Immature natural killer cell (primary cell): Measurements from ENCODE around the gene ZNF175. TPM values are rescaled to one million over a fixed set of nuclear protein-coding genes. Genes with fewer than 3 reads are reported as not detected.

Experiments used
- DNase-seq, 3 donors: peaks; one replicate each; pipeline ENCODE4 v3.0.0; 2022; ENCODE audit warnings: mixed read lengths in 1 of 3
- H3K27ac Mint-ChIP-seq, 6 donors: one replicate each; pipeline ENCODE4 v1.8.0; 2020; ENCODE audit warnings: mixed read lengths in 6 of 6, mild to moderate bottlenecking in 5 of 6, inconsistent platforms in 4 of 6, moderate library complexity in 3 of 6
- H3K27me3 Mint-ChIP-seq, 3 donors: one replicate each; pipeline ENCODE4 v1.8.0; 2020 to 2021; ENCODE audit warnings: low read depth in 3 of 3, mild to moderate bottlenecking in 3 of 3, mixed read lengths in 3 of 3, moderate library complexity in 3 of 3, inconsistent platforms in 1 of 3
- H3K36me3 Mint-ChIP-seq, 3 donors: one replicate each; pipeline ENCODE4 v1.8.0; 2020; ENCODE audit warnings: mixed read lengths in 3 of 3, inconsistent platforms in 2 of 3, mild to moderate bottlenecking in 2 of 3
- H3K4me1 Mint-ChIP-seq, 2 donors: one replicate each; pipeline ENCODE4 v1.8.0; 2020; ENCODE audit warnings: inconsistent platforms in 2 of 2, mild to moderate bottlenecking in 2 of 2, mixed read lengths in 2 of 2, moderate library complexity in 1 of 2
- H3K4me3 Mint-ChIP-seq, 5 donors: one replicate each; pipeline ENCODE4 v1.8.0; 2020; ENCODE audit warnings: mild to moderate bottlenecking in 5 of 5, mixed read lengths in 5 of 5, inconsistent platforms in 3 of 5, moderate library complexity in 3 of 5
- H3K9me3 Mint-ChIP-seq, 6 donors: one replicate each; pipeline ENCODE4 v1.8.0; 2020; ENCODE audit warnings: mild to moderate bottlenecking in 6 of 6, mixed read lengths in 6 of 6, inconsistent platforms in 4 of 6, moderate library complexity in 3 of 6
- polyA plus RNA-seq, 3 donors: library from polyadenylated mRNA; unstranded; fragments of 300-500 nt; fragmentation: Illumina TruSeq; gene quantifications; one replicate each; pipeline ENCODE4 v1.2.3, GENCODE V29; 2021

ZNF175 gene
- polyA plus RNA-seq, 3 donors from 2014 or later, result 0.79 to 2.2 (median 0.81) TPM

- Mint-ChIP-seq H3K36me3 (no peaks in the 10 kb centered on the region), H3K27ac (no peak overlapping the region), H3K4me3 (no peak overlapping the region), H3K4me1 (peaks cover 0 to 6% of the 10 kb centered on the region in 2 donors), H3K27me3 (peaks cover 0 to 16% (median 10%) of the 10 kb centered on the region in 3 donors), H3K9me3 (peaks cover 0 to 9% (median 0%) of the 10 kb centered on the region in 6 donors)
- DNase-seq, result peak in 1 of 3 donors; percentile 3
These were observed 66.4 kb downstream of the ZNF175 start for GRCh38 chr19:51637362-51637978.

DNA sequence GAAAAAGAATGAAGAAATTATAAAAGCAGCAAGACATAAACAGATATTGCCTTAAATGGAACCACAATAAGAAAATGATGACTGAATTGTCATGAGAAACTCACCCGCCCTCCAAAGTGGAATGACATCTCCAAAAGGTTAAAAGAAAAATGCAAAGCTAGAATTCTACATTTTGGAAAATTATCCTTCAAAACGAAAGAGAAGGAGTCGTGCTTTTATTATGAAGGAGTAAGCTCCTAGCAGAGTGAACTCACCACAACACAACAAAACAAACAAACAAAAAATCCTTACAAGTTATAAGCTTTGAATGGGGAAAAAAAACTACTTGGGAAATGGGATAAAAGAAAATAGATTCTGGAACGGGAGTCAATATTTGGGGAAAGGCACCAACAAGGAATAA is 68.8 kb downstream of the ZNF175 start:
- Mint-ChIP-seq H3K9me3 (peaks cover 0 to 9% (median 0%) of the 10 kb centered on the region in 6 donors), H3K4me3 (no peak overlapping the region), H3K27ac (no peak overlapping the region), H3K4me1 (peaks cover 0 to 3% of the 10 kb centered on the region in 2 donors), H3K36me3 (no peaks in the 10 kb centered on the region), H3K27me3 (peaks cover 1 to 21% (median 7%) of the 10 kb centered on the region in 3 donors)
- no peak for DNase-seq

DNA sequence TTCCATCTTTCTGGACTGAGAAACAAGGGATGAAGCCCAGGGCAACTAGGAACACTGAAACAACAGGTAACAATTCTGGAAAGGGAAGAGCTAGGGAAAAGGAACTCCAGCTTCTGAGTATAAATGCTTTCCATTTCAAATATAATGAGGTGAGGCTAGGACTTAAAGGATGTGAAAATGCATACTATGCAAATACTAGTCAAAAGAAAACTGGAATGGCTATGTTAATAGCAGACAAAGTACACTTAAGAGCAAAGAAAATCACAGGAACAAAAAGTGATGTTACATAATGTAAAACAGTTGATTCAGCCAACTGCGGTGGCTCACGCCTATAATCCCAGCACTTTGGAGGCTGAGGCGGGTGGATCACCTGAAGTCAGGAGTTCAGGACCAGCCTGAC is 69.3 kb downstream of the ZNF175 start:
- no peak overlapping the region for H3K4me3 Mint-ChIP-seq
- no peak overlapping the region for H3K27ac Mint-ChIP-seq
- H3K36me3 Mint-ChIP-seq, result no peaks in the 10 kb centered on the region
- peaks cover 0 to 9% (median 0%) of the 10 kb centered on the region in 6 donors for H3K9me3 Mint-ChIP-seq
- peaks cover 1 to 21% (median 7%) of the 10 kb centered on the region in 3 donors for H3K27me3 Mint-ChIP-seq
- H3K4me1 Mint-ChIP-seq, result peaks cover 0 to 2% of the 10 kb centered on the region in 2 donors
- DNase-seq, result no peak

GRCh38 chr19:51641648-51642047 is 70.6 kb downstream of the ZNF175 start:
- peaks cover 0 to under 1% of the 10 kb centered on the region in 2 donors for H3K4me1 Mint-ChIP-seq
- H3K27me3 Mint-ChIP-seq, result peaks cover 1 to 21% (median 7%) of the 10 kb centered on the region in 3 donors
- H3K36me3 Mint-ChIP-seq, result no peaks in the 10 kb centered on the region
- peaks cover 0 to 9% (median 0%) of the 10 kb centered on the region in 6 donors for H3K9me3 Mint-ChIP-seq
- no peak for DNase-seq
- no peak overlapping the region for H3K4me3 Mint-ChIP-seq
- H3K27ac Mint-ChIP-seq, result no peak overlapping the region

Other genes starting within 250 kb of the ZNF175 start
- under 1 TPM in 1 of 3 donors, not detected in 2; 0.38 TPM for gene VSIG10L, start 229.1 kb upstream of the ZNF175 start, polyA plus RNA-seq
- gene ETFB, start 204.9 kb upstream of the ZNF175 start, polyA plus RNA-seq, result 10 to 100 TPM; 49.9 to 74.4 (median 69.3) TPM
- gene CLDND2, start 202.3 kb upstream of the ZNF175 start, polyA plus RNA-seq, result under 1 TPM in 1 of 3 donors, not detected in 2; 0.83 TPM
- gene NKG7, start 198.6 kb upstream of the ZNF175 start, polyA plus RNA-seq, result 1,000 to 10,000 TPM; 7,925 to 8,923 (median 8,385) TPM
- 10 to 100 TPM; 19.2 to 40.0 (median 37.9) TPM for gene LIM2, start 183.3 kb upstream of the ZNF175 start, polyA plus RNA-seq
- gene C19orf84, start 180.7 kb upstream of the ZNF175 start, polyA plus RNA-seq, result 1 to 10 TPM in 2 of 3 donors, not detected in 1; 1.7 to 3.8 TPM
- gene SIGLEC10, start 153.6 kb upstream of the ZNF175 start, polyA plus RNA-seq, result 1 to 10 TPM in 1 of 3 donors, under 1 TPM in 2; 0.09 to 1.8 (median 0.39) TPM
- gene SIGLEC8, start 112.8 kb upstream of the ZNF175 start, polyA plus RNA-seq, result not detected
- not detected for gene CEACAM18, start 92.7 kb upstream of the ZNF175 start, polyA plus RNA-seq
- gene SIGLEC12, start 69.5 kb upstream of the ZNF175 start, polyA plus RNA-seq, result not detected
- gene SIGLEC6, start 39.6 kb upstream of the ZNF175 start, polyA plus RNA-seq, result under 1 TPM in 2 of 3 donors, not detected in 1; 0.39 to 0.68 TPM
- under 1 TPM in 1 of 3 donors, not detected in 2; 0.49 TPM for gene SIGLEC5, start 59.1 kb downstream of the ZNF175 start, polyA plus RNA-seq
- 1 to 10 TPM in 1 of 3 donors, under 1 TPM in 2; 0.12 to 1.9 (median 0.99) TPM for gene SIGLEC14, start 75.5 kb downstream of the ZNF175 start, polyA plus RNA-seq
- 1 to 10 TPM in 2 of 3 donors, not detected in 1; 2.3 to 2.4 TPM for gene SPACA6, start 122.0 kb downstream of the ZNF175 start, polyA plus RNA-seq
- not detected for gene HAS1, start 152.7 kb downstream of the ZNF175 start, polyA plus RNA-seq
- gene FPR1, start 180.6 kb downstream of the ZNF175 start, polyA plus RNA-seq, result 1 to 10 TPM; 1.8 to 6.9 (median 1.8) TPM
- gene FPR2, start 189.9 kb downstream of the ZNF175 start, polyA plus RNA-seq, result not detected
- not detected for gene FPR3, start 223.9 kb downstream of the ZNF175 start, polyA plus RNA-seq